ENCODE data around the gene TMEM221.
A peak's percentile ranks its signal among the peaks of the same experiment; 100 is the strongest.
"Not testable (repeated sequence)": the region's sequence is repeated elsewhere in the genome, so short reads cannot be mapped to it uniquely, and the experiment has no call there.

The TMEM221 gene

GRCh38 chr19:17475541-17476115 lies 27.2 kb upstream of the TMEM221 start:
- peak; percentile 76 to 97 (median 92) for DNase-seq
- intact Hi-C loops (cut with DNase I), result no loop called here

GRCh38 chr19:17475011-17475540 lies 26.6 kb upstream of the TMEM221 start:
- DNase-seq; intact Hi-C loops (cut with DNase I): not testable (repeated sequence)

GRCh38 chr19:17473041-17473440 lies 24.6 kb upstream of the TMEM221 start:
- intact Hi-C loops (cut with DNase I), result loop anchor here (5.0 kb wide), 1 partner anchor 39 kb away; the partner anchor contains the start of gene PGLS
- peak in 2 of 42 donors; percentile 32 to 55 for DNase-seq

- intact Hi-C loops (cut with DNase I), result loop anchor here (5.0 kb wide), 1 partner anchor 41 kb away; the partner anchor contains the start of gene PGLS
- no peak for DNase-seq
These were observed 23.1 kb upstream of the TMEM221 start for GRCh38 chr19:17471410-17472125.

GRCh38 chr19:17470068-17470841 lies 21.8 kb upstream of the TMEM221 start, which contains the start of gene SLC27A1:
Gene SLC27A1 (plus strand): TSS chr19:17470524. CDS start chr19:17470541, 17 bp downstream.
- DNase-seq, result peak; percentile 99 to 100 (median 100)
- intact Hi-C loops (cut with DNase I), result loop anchor here (5.0 kb wide), 1 partner anchor 42 kb away; the partner anchor contains the start of gene PGLS

GRCh38 chr19:17469481-17470067 lies 21.1 kb upstream of the TMEM221 start:
- intact Hi-C loops (cut with DNase I), result loop anchor here (5.0 kb wide), 1 partner anchor 43 kb away; the partner anchor contains the start of gene PGLS
- peak; percentile 61 to 97 (median 87) for DNase-seq

GRCh38 chr19:17469092-17469480 lies 20.6 kb upstream of the TMEM221 start:
- intact Hi-C loops (cut with DNase I), result no loop called here
- DNase-seq, result peak in 1 of 42 donors; percentile 18

GRCh38 chr19:17468302-17469091 lies 20.0 kb upstream of the TMEM221 start:
- DNase-seq, result peak in 38 of 42 donors; percentile 19 to 80 (median 56)
- intact Hi-C loops (cut with DNase I), result no loop called here

GRCh38 chr19:17467471-17468301 lies 19.2 kb upstream of the TMEM221 start:
- no peak for DNase-seq
- intact Hi-C loops (cut with DNase I), result no loop called here

- intact Hi-C loops (cut with DNase I), result no loop called here
- DNase-seq, result no peak
These were observed 18.0 kb upstream of the TMEM221 start for GRCh38 chr19:17466487-17466850.

GRCh38 chr19:17460372-17461230 lies 12.1 kb upstream of the TMEM221 start, which contains the start of gene NXNL1:
Gene NXNL1 (minus strand): TSS chr19:17460926. CDS start chr19:17460869, 57 bp downstream.
- intact Hi-C loops (cut with DNase I), result no loop called here
- no peak for DNase-seq

- intact Hi-C loops (cut with DNase I), result no loop called here
- DNase-seq, result no peak
These were observed 10.5 kb upstream of the TMEM221 start for GRCh38 chr19:17458970-17459369.

- no peak for DNase-seq
- intact Hi-C loops (cut with DNase I), result no loop called here
These were observed 9.1 kb upstream of the TMEM221 start for GRCh38 chr19:17457616-17458015.

- DNase-seq, result no peak
- intact Hi-C loops (cut with DNase I), result no loop called here
These were observed 7.7 kb upstream of the TMEM221 start for GRCh38 chr19:17456127-17456526.

- intact Hi-C loops (cut with DNase I), result no loop called here
- no peak for DNase-seq
These were observed 7.0 kb upstream of the TMEM221 start for GRCh38 chr19:17455308-17456123.

All from head of caudate nucleus (tissue), 42 donors.